C4-2B (cell line): Measurements from ENCODE around the gene SECISBP2.
A peak's percentile ranks its signal among the peaks of the same experiment; 100 is the strongest.

Experiments
- H3K27ac ChIP-seq: fragments of 450-650 bp; 2 replicates; pipeline ENCODE4 v1.5.1; 2017
- ZFX ChIP-seq: fragments of 450-650 bp; IDR thresholded peaks from 2 replicates; pipeline ENCODE4 v1.6.1; 2017
- TF ChIP-seq, protein P1 (sequence below): fragments of 450-650 bp; conservative IDR thresholded peaks from 2 replicates; pipeline ENCODE4 v1.5.1; 2017; ENCODE audit warnings: mild to moderate bottlenecking

SECISBP2 gene

DNA sequence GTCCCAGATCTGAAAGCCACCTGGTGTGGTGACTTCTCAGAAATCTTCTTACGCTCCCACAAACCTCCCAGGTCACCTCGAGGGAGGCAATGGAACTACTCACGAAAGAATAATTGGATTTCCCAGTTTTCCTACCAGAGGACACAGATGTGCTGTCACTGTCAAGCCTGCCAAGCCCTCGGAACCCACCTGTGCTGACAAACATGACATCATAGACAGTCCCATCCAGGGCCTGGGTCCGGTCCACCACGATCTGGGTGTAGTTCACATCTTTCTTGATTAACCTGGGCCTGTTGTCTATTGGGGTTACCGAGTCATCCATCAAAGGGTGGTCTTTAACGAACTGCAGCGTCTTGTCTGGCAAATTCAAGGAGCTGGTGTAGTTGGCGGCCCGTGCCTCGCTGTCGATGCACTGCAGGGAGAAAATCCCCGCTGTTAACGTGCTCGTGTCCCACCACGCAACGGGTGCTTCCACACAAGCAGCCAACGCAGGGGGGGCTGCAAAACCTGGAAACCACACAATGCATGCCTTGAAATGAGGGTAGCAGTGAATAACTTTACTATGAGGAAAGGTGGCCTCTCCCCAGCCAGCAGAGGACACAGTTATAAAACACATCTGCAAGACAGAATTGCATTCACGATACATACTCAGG is 69.0 kb downstream of the SECISBP2 start:
- peak overlapping the region; percentile 48 for H3K27ac ChIP-seq

DNA sequence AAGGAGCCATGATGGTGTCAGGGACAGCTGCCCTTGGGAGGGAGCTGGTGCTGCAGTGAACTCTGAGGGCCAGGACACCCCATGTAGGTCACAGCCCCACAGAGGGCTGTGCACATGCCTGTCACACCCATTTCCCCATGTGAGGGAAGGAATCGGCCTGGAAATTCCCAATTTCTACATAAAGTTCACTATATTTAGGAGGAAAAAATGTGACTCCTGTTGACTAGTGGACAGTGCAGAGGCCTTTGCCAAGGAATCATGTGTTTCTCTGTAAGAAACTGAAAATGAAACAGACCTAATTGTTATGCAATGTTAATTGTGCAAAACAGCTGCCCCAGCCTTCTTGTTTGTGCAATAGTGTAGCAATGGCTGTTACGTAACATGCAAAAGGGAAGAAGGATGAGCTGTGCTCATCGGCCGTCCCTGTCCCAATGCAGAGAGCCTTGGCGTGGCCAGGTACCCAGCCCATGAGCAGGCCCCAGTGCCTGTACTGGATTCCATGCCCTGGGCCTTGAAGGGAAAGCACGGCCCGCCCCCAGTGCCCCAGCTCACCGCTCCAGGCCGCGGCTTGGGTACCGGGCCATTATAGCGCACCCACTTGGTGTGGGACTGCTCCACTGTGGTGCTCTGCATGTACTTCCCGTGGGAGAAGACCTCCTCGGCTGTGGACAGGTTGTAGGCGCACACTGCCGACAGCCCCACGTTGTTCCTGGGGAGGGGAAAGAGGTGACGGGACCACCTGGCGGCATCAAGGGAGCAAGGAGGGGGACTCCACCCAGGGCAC is 70.0 kb downstream of the SECISBP2 start:
- TF ChIP-seq, protein P1, sequence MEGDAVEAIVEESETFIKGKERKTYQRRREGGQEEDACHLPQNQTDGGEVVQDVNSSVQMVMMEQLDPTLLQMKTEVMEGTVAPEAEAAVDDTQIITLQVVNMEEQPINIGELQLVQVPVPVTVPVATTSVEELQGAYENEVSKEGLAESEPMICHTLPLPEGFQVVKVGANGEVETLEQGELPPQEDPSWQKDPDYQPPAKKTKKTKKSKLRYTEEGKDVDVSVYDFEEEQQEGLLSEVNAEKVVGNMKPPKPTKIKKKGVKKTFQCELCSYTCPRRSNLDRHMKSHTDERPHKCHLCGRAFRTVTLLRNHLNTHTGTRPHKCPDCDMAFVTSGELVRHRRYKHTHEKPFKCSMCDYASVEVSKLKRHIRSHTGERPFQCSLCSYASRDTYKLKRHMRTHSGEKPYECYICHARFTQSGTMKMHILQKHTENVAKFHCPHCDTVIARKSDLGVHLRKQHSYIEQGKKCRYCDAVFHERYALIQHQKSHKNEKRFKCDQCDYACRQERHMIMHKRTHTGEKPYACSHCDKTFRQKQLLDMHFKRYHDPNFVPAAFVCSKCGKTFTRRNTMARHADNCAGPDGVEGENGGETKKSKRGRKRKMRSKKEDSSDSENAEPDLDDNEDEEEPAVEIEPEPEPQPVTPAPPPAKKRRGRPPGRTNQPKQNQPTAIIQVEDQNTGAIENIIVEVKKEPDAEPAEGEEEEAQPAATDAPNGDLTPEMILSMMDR, result no peak
- no peak for TF ChIP-seq ZFX
- no peak overlapping the region for H3K27ac ChIP-seq

More for the DNA sequence above, 69.0 kb downstream of the SECISBP2 start:
- TF ChIP-seq, protein P1, result no peak
- no peak for TF ChIP-seq ZFX

DNA sequence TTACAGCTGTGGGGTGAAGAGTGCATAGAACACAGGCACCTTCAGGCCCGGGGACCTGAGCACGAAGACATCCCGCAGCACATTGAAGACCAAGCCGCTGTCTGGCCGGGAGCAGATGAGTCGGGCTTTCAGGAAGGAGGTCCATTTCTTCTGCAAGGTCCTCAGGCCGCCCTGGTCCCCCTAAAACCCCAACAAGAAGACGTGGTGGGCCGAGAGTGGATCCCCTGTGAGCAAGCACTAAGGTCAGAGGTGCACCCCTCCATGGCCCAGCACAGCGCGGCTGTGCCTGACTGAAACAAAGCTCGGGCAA is 70.5 kb downstream of the SECISBP2 start:
- no peak for TF ChIP-seq ZFX
- TF ChIP-seq, protein P1, result no peak
- H3K27ac ChIP-seq, result no peak overlapping the region

DNA sequence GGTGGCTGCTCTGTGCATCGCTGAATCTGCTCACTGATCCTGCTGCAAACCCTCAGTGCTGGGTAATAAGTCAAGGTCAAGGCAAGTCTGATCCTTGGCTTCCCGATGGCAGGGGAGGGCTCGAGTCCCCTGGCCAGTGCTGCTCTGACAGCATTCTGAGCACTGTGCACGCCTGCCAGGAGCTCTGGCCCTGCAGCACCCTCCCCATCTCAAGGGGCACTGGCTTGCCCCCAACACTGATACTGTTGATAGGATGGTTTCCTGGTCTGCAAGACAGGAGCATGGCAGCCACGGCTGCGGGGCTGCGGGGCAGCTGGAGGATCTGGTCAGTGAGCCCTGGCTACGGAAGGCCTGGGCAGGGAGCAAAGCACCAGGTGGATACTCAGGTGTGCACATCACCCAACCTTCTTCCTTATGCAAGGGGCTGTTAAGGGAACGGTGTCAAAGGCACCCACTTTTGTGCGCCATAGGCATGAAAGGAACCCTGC is 71.8 kb downstream of the SECISBP2 start:
- no peak overlapping the region for H3K27ac ChIP-seq
- no peak for TF ChIP-seq ZFX
- TF ChIP-seq, protein P1, result no peak

DNA sequence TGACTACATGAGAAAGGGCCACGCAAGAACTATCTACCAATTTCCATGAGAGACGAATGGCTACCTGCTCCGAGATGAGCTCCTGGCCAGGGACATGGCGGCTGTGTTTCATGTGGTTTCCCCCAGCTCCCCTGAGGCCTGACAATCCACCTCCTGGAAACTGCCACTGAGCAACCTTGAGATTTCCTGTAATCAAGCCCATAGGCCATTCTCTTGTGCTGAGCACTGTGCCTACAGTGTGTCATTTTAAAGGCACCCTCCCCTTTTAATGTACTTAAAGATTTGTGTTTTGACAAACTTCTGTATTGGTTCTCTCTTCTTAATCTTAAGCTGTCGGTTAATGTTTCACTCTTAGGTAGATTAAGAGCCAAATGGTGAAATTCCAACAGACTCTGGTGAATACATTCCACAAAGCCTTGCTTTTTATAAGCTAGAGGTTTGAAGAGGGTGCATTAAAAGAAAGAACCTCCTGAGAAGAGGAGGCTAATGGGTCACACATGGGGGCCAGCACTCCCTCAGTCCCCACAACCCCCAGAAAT is 72.3 kb downstream of the SECISBP2 start:
- TF ChIP-seq ZFX, result no peak
- TF ChIP-seq, protein P1, result no peak

DNA sequence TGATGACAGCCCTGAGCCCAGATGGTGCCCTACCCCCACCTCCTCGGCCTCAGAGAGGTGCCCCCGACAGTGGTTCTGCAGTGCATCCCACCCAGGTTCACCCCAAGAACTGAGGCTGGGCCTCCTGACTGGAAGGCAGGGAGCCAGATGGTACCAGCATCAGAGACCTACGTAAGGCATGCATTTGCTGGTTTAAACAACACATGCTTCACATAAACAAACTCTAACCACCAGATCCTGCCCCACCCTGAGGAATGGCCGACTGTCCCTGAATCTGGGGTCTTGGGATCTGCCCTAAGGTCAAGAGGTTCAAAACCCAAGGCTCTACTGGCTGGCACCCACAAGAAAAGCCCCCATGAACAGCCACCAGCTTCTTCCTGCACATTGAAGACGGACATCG is 73.3 kb downstream of the SECISBP2 start:
- TF ChIP-seq ZFX, result no peak
- TF ChIP-seq, protein P1, result no peak
- no peak overlapping the region for H3K27ac ChIP-seq

More for the DNA sequence above, 72.3 kb downstream of the SECISBP2 start:
- no peak overlapping the region for H3K27ac ChIP-seq

DNA sequence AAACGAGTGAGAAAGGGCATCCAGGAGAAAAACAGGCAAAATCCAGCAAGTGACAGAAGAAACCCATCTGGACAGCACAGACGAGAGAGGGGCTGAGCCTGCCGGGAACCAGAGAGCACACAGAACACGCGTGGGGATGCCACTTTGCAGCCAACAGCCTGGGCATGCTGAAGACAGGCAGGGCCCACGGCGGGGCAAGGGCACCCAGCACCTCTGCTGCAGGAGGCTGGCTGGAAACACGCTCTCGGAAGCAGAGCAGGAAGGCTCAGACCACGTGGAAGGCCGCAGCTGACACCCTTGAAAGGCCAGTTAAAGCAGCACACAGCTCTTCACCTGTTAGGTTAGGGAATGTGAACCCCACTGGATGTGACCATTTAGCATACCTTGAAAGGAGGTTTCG is 76.1 kb downstream of the SECISBP2 start:
- TF ChIP-seq, protein P1, result no peak
- TF ChIP-seq ZFX, result no peak
- H3K27ac ChIP-seq, result no peak overlapping the region
